ENCODE measurements around the gene LMNTD1.

Gene LMNTD1

DNA sequence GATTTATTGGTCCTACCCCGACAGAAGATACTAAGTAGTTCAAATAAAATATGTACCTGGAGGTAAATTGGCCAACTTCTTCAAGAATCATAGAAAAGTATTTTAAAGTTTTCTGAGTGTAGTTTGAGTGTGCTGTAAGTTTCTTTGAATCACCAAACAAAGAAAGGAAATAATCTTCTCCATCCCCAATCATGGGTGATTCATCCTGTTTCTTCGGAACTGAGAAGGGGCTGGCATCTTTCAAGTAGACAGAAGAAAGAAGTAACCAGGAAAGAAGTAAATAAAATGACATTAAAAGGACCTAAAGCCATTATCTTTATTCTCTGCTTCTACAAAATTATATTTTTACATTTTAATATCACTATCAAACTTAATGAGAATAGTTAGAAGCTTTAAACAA, 6.8 kb downstream of the LMNTD1 start (continued):
- TF ChIP-seq WT1 (tag by site-specific recombination; IDR thresholded peaks at IDR 0.05) (no peak), ZNF433 (tag by site-specific recombination; IDR thresholded peaks at IDR 0.05; ENCODE audit: low read depth) (no peak), ZNF558 (tag by site-specific recombination; IDR thresholded peaks at IDR 0.05) (no peak), ZNF629 (tag by site-specific recombination; IDR thresholded peaks at IDR 0.05) (no peak), YY2 (tag by site-specific recombination; IDR thresholded peaks at IDR 0.05) (no peak), ZFP37 (tag by site-specific recombination; IDR thresholded peaks at IDR 0.05) (no peak)
- TF ChIP-seq, protein P1, sequence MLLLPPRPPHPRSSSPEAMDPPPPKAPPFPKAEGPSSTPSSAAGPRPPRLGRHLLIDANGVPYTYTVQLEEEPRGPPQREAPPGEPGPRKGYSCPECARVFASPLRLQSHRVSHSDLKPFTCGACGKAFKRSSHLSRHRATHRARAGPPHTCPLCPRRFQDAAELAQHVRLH (tag by site-specific recombination; IDR thresholded peaks at IDR 0.05) = no peak

DNA sequence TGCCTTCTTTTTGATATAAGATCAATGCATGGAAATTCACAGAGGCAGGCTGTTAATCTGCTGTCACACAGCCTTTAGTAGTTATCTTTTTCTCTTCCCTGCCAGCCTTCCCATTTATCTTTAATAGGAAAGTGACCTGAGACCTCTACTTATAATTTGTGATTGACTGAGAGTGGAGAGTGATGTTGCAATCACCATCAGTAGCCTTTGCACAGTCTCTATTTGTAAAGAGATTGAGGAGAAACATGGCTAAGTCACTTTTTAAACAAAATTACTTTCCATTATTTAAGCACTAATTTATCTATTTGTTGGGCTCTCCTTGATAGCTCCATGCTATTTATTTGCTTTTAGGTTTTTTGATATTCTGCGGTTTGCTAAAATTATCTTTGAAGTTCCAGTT, 19.9 kb downstream of the LMNTD1 start:
- CTCF ChIA-PET = interaction anchor here (0.5 to 0.7 kb wide), 2 partner anchors 390 to 724 kb away, joined by 3 read pairs; no protein-coding TSS in a partner anchor
- no peak overlapping the region for H3K27ac ChIP-seq (ENCODE audit: extremely low read depth, low read depth, low read length)
- no peaks in the 10 kb centered on the region for H3K4me1 ChIP-seq (ENCODE audit: control insufficient read depth, insufficient read depth, low read length)
- H3K4me3 ChIP-seq (ENCODE audit: low read depth, low read length) = no peak overlapping the region
- no peaks in the 10 kb centered on the region for H3K9me3 ChIP-seq (ENCODE audit: control insufficient read depth, insufficient read depth, low read depth, low read length)
- no peak for TF ChIP-seq ZNF239 (tag by site-specific recombination; IDR thresholded peaks at IDR 0.05)
- no peak for TF ChIP-seq ZNF302 (tag by site-specific recombination; IDR thresholded peaks at IDR 0.05; ENCODE audit: low read depth)
- TF ChIP-seq ZNF510 (tag by site-specific recombination; IDR thresholded peaks at IDR 0.05; ENCODE audit: insufficient replicate concordance) = no peak
- no peak for TF ChIP-seq BCL11B (tag by site-specific recombination; IDR thresholded peaks at IDR 0.05; ENCODE audit: low read depth)
- TF ChIP-seq ZNF335 (tag by site-specific recombination; conservative IDR thresholded peaks at IDR 0.05) = no peak
- no peak for TF ChIP-seq ZBTB48 (tag by site-specific recombination; IDR thresholded peaks at IDR 0.05)
- TF ChIP-seq, protein P2, sequence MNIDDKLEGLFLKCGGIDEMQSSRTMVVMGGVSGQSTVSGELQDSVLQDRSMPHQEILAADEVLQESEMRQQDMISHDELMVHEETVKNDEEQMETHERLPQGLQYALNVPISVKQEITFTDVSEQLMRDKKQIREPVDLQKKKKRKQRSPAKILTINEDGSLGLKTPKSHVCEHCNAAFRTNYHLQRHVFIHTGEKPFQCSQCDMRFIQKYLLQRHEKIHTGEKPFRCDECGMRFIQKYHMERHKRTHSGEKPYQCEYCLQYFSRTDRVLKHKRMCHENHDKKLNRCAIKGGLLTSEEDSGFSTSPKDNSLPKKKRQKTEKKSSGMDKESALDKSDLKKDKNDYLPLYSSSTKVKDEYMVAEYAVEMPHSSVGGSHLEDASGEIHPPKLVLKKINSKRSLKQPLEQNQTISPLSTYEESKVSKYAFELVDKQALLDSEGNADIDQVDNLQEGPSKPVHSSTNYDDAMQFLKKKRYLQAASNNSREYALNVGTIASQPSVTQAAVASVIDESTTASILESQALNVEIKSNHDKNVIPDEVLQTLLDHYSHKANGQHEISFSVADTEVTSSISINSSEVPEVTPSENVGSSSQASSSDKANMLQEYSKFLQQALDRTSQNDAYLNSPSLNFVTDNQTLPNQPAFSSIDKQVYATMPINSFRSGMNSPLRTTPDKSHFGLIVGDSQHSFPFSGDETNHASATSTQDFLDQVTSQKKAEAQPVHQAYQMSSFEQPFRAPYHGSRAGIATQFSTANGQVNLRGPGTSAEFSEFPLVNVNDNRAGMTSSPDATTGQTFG (tag by site-specific recombination; IDR thresholded peaks at IDR 0.05; ENCODE audit: borderline replicate concordance) = no peak
- TF ChIP-seq, protein P3, sequence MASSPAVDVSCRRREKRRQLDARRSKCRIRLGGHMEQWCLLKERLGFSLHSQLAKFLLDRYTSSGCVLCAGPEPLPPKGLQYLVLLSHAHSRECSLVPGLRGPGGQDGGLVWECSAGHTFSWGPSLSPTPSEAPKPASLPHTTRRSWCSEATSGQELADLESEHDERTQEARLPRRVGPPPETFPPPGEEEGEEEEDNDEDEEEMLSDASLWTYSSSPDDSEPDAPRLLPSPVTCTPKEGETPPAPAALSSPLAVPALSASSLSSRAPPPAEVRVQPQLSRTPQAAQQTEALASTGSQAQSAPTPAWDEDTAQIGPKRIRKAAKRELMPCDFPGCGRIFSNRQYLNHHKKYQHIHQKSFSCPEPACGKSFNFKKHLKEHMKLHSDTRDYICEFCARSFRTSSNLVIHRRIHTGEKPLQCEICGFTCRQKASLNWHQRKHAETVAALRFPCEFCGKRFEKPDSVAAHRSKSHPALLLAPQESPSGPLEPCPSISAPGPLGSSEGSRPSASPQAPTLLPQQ (tag by site-specific recombination; IDR thresholded peaks at IDR 0.05) = no peak
- TF ChIP-seq, protein P4, sequence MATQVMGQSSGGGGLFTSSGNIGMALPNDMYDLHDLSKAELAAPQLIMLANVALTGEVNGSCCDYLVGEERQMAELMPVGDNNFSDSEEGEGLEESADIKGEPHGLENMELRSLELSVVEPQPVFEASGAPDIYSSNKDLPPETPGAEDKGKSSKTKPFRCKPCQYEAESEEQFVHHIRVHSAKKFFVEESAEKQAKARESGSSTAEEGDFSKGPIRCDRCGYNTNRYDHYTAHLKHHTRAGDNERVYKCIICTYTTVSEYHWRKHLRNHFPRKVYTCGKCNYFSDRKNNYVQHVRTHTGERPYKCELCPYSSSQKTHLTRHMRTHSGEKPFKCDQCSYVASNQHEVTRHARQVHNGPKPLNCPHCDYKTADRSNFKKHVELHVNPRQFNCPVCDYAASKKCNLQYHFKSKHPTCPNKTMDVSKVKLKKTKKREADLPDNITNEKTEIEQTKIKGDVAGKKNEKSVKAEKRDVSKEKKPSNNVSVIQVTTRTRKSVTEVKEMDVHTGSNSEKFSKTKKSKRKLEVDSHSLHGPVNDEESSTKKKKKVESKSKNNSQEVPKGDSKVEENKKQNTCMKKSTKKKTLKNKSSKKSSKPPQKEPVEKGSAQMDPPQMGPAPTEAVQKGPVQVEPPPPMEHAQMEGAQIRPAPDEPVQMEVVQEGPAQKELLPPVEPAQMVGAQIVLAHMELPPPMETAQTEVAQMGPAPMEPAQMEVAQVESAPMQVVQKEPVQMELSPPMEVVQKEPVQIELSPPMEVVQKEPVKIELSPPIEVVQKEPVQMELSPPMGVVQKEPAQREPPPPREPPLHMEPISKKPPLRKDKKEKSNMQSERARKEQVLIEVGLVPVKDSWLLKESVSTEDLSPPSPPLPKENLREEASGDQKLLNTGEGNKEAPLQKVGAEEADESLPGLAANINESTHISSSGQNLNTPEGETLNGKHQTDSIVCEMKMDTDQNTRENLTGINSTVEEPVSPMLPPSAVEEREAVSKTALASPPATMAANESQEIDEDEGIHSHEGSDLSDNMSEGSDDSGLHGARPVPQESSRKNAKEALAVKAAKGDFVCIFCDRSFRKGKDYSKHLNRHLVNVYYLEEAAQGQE (tag by site-specific recombination; IDR thresholded peaks at IDR 0.05) = no peak
- no peak for TF ChIP-seq ZNF560 (tag by site-specific recombination; IDR thresholded peaks at IDR 0.05; ENCODE audit: borderline replicate concordance)
- no peak for TF ChIP-seq ZNF776 (tag by site-specific recombination; IDR thresholded peaks at IDR 0.05; ENCODE audit: borderline replicate concordance)
- TF ChIP-seq, protein P5, sequence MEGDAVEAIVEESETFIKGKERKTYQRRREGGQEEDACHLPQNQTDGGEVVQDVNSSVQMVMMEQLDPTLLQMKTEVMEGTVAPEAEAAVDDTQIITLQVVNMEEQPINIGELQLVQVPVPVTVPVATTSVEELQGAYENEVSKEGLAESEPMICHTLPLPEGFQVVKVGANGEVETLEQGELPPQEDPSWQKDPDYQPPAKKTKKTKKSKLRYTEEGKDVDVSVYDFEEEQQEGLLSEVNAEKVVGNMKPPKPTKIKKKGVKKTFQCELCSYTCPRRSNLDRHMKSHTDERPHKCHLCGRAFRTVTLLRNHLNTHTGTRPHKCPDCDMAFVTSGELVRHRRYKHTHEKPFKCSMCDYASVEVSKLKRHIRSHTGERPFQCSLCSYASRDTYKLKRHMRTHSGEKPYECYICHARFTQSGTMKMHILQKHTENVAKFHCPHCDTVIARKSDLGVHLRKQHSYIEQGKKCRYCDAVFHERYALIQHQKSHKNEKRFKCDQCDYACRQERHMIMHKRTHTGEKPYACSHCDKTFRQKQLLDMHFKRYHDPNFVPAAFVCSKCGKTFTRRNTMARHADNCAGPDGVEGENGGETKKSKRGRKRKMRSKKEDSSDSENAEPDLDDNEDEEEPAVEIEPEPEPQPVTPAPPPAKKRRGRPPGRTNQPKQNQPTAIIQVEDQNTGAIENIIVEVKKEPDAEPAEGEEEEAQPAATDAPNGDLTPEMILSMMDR (tag by site-specific recombination; IDR thresholded peaks at IDR 0.05) = no peak
- no peak for TF ChIP-seq ZNF19 (tag by site-specific recombination; IDR thresholded peaks at IDR 0.05; ENCODE audit: low read depth)
- TF ChIP-seq ZNF394 (tag by site-specific recombination; IDR thresholded peaks at IDR 0.05; ENCODE audit: borderline replicate concordance) = no peak
- TF ChIP-seq, protein P6, sequence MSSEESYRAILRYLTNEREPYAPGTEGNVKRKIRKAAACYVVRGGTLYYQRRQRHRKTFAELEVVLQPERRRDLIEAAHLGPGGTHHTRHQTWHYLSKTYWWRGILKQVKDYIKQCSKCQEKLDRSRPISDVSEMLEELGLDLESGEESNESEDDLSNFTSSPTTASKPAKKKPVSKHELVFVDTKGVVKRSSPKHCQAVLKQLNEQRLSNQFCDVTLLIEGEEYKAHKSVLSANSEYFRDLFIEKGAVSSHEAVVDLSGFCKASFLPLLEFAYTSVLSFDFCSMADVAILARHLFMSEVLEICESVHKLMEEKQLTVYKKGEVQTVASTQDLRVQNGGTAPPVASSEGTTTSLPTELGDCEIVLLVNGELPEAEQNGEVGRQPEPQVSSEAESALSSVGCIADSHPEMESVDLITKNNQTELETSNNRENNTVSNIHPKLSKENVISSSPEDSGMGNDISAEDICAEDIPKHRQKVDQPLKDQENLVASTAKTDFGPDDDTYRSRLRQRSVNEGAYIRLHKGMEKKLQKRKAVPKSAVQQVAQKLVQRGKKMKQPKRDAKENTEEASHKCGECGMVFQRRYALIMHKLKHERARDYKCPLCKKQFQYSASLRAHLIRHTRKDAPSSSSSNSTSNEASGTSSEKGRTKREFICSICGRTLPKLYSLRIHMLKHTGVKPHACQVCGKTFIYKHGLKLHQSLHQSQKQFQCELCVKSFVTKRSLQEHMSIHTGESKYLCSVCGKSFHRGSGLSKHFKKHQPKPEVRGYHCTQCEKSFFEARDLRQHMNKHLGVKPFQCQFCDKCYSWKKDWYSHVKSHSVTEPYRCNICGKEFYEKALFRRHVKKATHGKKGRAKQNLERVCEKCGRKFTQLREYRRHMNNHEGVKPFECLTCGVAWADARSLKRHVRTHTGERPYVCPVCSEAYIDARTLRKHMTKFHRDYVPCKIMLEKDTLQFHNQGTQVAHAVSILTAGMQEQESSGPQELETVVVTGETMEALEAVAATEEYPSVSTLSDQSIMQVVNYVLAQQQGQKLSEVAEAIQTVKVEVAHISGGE (tag by site-specific recombination; conservative IDR thresholded peaks at IDR 0.05; ENCODE audit: low read depth) = no peak
- POLR2A ChIA-PET = no interaction called here
- H3K36me3 ChIP-seq (ENCODE audit: control insufficient read depth in 2 of 2, insufficient read depth in 1 of 2, low read length in 2 of 2) = no peaks in the 10 kb centered on the region
